Measurements from ENCODE around the gene KCNC3.

KCNC3 gene

GRCh38 chr19:50327461-50328223, 1.5 kb downstream of the KCNC3 start:
- DNase-seq (ENCODE audit: low read depth in 2 of 2) = no peak

DNA sequence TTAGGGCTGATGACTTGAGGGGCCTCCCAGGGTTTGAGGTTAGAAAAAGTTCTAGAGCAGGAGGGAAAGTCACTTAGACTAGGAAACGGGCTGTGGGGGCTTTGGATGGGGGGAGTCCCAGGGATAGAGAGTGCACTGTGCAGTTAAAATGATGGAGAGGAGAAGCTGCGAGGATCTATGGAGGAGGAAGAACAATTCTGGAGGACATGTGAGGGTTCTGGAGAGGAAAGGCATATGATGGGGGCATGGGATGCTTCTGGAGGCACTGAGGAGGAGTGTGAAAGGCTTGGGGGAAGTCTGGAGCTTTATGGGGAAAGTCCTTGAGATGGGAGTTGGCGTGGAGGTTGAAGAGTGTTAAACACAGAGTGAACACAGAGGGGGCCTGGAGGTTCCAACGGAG, 2.2 kb downstream of the KCNC3 start:
- DNase-seq (ENCODE audit: low read depth in 2 of 2) = no peak

GRCh38 chr19:50326101-50326664, 3.0 kb downstream of the KCNC3 start:
- no peak for DNase-seq (ENCODE audit: low read depth in 2 of 2)

DNA sequence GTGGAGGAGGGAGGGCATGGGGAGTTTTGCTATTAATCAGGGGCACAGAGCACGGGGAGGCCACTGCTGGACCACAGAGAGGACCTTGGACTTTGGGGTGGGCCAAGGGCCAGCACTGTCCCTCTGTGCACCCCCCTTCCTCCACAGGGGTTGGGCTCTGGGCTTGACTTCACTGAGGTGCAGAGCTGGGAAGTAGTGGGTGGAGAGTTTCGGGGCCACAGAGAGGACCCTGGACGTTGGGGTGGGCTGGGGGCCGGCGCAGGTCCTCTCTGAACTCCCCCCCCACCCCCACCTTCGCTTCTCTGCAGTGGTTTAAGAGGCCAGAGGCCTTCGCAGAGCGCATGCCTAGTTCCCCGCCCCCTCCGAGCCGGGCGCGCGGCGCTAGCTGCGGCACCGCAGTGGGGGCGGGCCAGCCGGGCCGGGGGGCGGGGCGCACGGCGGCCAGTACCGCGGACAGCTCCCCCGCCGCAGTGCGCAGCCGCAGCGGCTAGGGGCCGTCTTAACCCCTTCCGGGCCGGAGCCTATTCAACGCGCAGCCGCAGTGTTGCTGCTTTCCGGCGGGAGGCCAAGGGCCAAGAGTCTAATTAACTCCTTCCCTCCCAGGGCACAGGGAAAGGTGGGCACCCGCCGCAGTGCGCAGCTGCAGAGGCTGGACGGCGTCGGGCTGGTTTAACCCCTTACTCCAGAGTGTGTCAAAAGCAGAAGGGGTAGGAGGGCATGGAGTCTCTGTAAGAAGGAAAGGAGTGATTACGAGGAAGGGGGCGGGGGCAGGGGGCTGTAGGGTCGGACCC, 3.7 kb downstream of the KCNC3 start:
- DNase-seq (ENCODE audit: low read depth in 2 of 2) = no peak

GRCh38 chr19:50324331-50324730, 4.8 kb downstream of the KCNC3 start:
- DNase-seq (ENCODE audit: low read depth in 2 of 2) = no peak

GRCh38 chr19:50323782-50324133, 5.4 kb downstream of the KCNC3 start:
- no peak for DNase-seq (ENCODE audit: low read depth in 2 of 2)

GRCh38 chr19:50322931-50323781, 6.0 kb downstream of the KCNC3 start:
- DNase-seq (ENCODE audit: low read depth in 2 of 2) = no peak

GRCh38 chr19:50322234-50322633, 6.9 kb downstream of the KCNC3 start:
- DNase-seq (ENCODE audit: low read depth in 2 of 2) = no peak

DNA sequence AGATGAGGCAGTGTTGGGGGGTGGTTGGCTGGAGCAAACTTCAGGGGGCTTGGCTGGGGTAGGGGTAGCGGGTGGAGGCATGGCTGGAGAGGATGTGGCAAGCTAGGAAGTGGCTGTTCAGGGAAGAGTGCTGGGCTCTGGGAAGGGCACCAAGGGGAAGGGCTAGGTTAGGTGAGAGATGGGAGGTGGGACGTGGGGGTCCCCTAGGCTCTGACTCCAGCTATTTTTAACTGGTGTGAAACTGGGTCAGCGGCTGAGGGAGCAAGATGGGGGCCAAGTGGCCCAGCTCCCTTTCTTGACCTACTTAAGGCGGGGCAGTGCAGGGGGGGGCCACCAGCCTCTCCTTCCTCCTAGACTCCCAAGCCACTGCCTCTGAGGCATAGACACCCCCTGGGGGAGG, 7.3 kb downstream of the KCNC3 start:
- no peak for DNase-seq (ENCODE audit: low read depth in 2 of 2)

DNA sequence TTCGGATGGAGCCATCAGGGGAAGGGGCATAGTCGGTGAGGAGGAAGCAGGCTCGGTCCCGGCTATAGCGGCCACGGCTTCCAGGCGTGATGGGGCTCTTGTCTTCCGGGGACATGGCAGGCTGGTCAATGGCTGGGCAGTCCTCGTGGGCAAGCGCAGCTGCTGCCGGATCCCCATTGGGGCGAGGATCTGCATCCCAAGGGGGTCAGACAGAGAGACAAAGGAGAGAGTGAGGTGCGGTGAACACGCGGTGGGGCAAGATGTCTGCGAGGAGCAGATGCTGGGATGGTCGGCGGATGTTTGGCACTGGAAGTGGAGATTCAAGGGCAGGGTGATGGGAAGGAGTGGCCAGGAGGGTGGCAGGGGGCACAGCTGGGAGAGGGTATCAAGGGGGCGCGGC, 8.6 kb downstream of the KCNC3 start:
- no peak for DNase-seq (ENCODE audit: low read depth in 2 of 2)

DNA sequence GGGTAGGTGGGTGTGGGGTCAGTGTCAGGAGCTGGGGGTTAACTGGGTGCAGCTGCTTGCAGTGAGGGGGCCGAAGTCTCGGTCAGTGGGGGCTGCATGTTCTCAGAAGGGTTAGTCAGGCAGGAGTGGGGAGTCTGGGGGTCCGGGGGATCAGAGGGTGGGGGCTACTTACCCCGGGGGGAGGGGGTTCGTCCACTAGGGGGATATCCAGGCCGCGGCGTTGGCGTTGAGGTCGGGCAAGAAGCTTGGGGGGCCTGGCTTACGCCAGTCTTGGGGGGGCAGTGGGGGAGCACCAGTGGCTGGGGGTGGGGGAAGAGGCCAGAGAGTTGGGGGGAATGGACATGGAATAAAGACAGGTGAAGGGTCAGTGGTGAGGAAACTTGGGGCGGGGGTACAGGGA, 9.1 kb downstream of the KCNC3 start:
- DNase-seq (ENCODE audit: low read depth in 2 of 2) = no peak

DNA sequence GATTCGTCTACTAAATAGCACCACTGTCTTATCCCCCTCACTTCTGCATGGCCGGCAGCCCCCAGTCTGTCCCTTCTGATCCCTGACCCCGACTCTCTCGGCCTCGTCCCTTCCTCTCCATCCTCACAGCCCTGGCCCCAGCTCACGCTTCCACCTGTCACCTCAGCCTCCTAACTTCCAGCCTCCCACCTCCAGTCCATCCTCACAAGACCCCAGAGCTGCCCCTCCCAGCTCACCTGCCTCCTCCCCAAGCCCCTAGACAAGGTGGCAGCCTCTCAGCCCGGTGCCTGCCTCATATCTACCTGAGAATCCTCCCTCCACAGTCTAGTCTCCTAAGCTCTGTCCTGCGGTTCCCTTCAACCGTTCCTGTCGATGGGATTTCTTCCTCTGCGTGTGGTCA, 10.0 kb downstream of the KCNC3 start:
- DNase-seq (ENCODE audit: low read depth in 2 of 2) = no peak

GRCh38 chr19:50318438-50318837, 10.7 kb downstream of the KCNC3 start:
- DNase-seq (ENCODE audit: low read depth in 2 of 2) = no peak

DNA sequence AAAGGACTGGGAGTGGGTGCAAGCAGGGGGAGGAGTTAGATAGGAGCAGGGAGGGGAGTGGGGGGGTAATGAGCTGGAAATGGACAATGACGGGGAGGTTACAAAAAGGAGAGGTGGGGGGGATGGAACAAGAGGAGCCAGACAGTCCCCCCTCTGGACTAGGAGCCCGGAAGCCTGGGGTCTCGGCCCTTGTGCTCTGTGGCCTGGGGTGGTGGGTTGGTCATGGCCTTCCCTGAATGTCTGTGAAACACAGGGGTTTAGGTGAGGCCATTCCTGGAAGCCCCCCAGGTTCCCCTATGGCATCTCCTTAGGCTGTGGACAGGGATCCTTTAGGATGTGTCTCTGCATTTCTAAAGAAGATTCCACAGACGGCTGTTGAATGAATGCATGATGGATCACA, 12.1 kb downstream of the KCNC3 start:
- no peak for DNase-seq (ENCODE audit: low read depth in 2 of 2)

DNA sequence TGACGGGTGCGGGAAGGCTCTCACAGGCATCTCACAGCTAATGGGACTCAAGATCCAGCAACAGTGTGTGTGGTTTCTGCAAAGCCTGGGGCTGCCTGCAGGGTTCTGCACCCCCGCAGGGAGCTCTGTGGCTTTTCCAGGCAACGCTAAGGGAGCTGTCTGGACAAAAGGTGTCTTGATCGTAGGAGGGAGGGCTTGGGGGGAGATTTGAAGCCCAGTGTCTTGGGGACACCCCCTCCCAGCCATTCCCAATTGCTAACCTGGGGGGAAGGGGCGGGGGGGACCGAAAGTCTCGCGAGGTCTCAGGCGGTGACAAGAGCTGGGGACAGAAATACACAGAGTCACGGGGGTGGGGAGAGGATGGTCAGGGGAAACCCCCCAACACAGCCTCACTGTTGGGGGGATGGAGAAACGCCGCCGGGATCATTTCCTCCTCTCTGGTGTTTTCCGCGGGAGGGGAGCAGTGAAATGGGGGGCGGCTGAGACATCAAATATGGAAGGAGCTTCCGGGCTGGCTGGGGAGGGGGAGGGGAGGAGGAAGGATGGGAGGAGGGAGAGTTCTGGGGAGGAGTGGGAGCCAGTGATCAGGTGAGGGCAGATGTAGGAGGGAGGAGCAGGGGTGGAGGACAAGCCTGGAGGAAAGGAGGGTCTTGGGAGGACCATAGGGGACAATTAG, 13.3 kb downstream of the KCNC3 start:
- DNase-seq (ENCODE audit: low read depth in 2 of 2) = no peak

DNA sequence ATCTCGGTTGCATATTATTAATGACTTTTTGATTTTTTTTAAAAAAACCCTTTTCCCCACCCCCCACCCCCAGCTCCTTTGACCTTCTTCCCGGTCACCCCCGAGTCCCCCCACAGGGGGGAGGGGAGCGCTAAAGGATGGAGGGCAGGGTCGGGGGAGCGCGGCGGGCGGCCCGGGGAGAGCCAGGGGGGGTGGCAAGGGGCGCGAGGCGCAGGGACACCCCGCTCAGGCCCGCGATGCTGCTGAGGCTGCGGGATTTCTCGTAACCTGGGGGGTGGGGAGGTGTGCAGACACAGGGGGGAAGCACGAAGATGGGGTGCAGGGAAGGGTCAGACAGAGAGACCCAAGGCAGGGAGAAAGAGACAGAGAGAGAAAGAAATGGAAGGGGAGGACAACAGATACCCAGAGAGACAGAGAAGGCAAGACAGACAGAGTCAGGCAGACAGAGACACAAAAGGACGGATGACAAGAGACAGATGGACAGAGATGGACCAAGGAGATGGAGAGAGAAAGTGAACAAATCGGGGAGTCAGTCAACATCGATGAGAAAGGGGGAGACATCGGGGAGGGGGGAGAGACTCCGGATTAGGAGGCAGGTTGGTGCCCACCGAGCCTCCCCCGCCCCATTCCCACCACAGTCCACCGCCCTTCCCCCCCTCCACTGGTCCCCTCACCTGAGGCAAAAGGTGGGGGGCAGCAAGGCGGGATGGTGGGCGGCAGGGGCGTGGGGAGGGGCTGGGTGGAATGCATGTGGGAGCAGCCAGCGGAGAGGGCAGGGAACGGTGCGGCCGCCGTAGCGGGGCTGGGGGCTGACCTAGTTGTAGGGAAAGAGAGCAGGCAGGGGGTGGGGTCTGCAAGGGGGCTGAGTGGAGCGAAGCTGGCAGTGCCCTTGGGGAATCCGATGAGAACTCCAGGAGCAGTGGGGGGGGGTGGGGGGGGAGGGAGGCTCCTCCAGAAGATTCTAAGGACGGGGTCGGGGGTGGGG, 14.2 kb downstream of the KCNC3 start:
- no peak for DNase-seq (ENCODE audit: low read depth in 2 of 2)

DNA sequence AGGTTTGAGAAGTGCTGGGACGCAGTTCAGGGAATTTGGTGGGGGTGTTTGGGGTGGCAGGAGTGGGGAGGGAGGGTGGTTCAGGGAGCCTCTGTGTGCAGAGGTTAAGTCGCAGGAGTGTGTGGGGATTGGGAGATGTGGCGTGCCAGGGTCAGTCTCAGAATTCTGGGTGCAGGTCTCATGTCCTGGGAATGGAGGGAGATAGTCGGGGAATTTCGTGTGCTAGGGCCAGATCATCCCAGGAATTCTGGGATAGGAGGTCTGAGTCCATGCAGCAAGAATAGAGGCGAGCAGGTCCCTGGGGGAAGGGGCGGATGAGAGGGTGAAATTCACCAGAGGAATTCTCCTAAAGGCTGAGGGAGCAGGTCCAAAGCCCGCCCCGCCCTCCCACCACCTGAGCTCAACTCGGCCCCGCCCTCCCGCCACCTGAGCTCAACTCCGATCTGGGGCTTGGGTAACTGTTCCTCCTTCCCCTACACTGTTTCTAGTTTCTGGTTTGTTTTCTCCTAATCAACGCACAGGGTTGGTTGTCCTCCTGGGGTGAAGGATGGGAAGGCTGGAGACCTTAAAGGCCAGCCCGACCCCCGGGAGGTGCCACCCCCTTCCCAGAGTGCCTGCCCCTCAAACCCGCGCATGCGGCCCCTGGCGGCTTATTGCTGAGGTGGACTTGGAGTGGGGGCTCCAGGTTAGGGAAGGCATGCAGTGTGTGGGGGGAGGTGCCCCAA, 15.2 kb downstream of the KCNC3 start:
- DNase-seq (ENCODE audit: low read depth in 2 of 2) = no peak

DNA sequence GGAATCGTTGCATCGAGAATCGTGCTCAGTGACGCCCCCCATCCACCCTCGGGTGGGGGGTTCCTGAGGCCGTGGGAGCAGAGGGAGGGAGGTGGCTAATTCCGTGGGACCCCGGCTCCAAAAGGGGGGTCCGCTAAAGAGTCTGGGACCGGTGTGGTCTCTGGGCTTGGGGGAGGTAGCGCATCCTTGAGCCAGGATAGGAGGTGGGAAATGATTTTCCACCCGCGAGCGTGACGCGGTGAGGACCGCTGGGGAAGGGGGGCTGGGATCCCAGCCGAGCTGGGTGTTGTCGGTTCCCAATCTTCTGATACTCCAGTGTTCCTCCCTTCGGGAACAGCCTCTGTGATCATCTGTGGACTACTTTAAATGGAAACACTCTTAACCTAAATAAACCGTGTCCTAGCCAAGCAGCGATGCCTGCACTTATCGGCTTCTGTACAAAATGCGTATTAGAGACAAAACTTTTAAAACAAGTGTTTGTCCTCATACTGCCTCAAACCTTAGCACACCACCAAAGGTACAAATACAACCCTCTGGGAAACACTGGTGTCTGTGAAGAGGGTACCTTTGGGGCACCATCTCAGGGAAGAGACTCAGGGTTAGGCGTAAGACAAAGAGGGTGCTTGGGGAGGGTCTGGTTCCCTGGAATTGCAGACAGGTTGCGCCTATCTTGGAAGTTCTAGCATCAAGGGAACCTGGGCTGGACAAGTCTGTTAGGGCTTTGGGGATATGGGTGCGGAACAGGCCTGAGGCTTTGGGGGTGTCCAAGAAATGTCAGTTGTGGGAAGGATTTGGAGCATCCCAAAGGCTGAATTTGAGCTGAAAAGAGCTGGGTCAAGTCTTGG, 16.0 kb downstream of the KCNC3 start:
- DNase-seq (ENCODE audit: low read depth in 2 of 2) = no peak
